Keratinocyte (primary cell): Measurements from ENCODE around the gene ZNF831. TPM values are rescaled to one million over a fixed set of nuclear protein-coding genes. Genes with fewer than 3 reads are reported as not detected.

Source experiments
- DNase-seq: peaks from one replicate; pipeline ENCODE4 v3.0.0-alpha.2; 2011; ENCODE audit warnings: low read depth, missing footprints, low spot score
- FAIRE-seq: peaks from 2 replicates; lab custom pipeline; 2011; peaks lifted over from hg19 to GRCh38; lab: Jason Lieb, UNC
- H2AFZ ChIP-seq: 2 replicates; pipeline ENCODE4 v1.6.0; 2012; ENCODE audit warnings: low read length, control low read depth, inconsistent platforms; ENCODE audit not compliant: control insufficient read depth
- H3K27ac ChIP-seq: 2 replicates; pipeline ENCODE4 v1.5.1; 2011; ENCODE audit warnings: low read length; ENCODE audit not compliant: control insufficient read depth, insufficient read depth
- H3K27me3 ChIP-seq: 3 replicates; pipeline ENCODE4 v1.6.0; 2011; ENCODE audit warnings: low read length; ENCODE audit not compliant: control insufficient read depth, insufficient read depth; ENCODE audit errors: extremely low read depth
- H3K36me3 ChIP-seq, 2 experiments: 2 replicates in 1 of 2; 3 replicates in 1 of 2; pipeline ENCODE4 v1.5.1; 2011; ENCODE audit warnings: low read length in 2 of 2, mild to moderate bottlenecking in 1 of 2; ENCODE audit not compliant: control insufficient read depth in 2 of 2, insufficient read depth in 2 of 2; ENCODE audit errors: extremely low read depth in 1 of 2
- H3K4me1 ChIP-seq: 3 replicates; pipeline ENCODE4 v1.5.1; 2011; ENCODE audit warnings: low read length; ENCODE audit not compliant: control insufficient read depth, insufficient read depth; ENCODE audit errors: extremely low read depth
- H3K4me2 ChIP-seq: 3 replicates; pipeline ENCODE4 v1.6.0; 2011; ENCODE audit warnings: low read depth, low read length; ENCODE audit not compliant: control insufficient read depth, insufficient read depth; ENCODE audit errors: extremely low read depth
- H3K4me3 ChIP-seq, 3 experiments: fragments of 200-600 bp in 1 of 3; sonication (generic) in 1 of 3; 2 replicates in 2 of 3; 3 replicates in 1 of 3; pipeline ENCODE4 v1.5.1; 2011 to 2016; ENCODE audit warnings: low read length in 3 of 3, mild to moderate bottlenecking in 3 of 3, control low read depth in 2 of 3, inconsistent platforms in 1 of 3, low read depth in 1 of 3, mixed read lengths in 1 of 3, mixed run types in 1 of 3, moderate library complexity in 1 of 3; ENCODE audit not compliant: control insufficient read depth in 2 of 3, insufficient read depth in 2 of 3; ENCODE audit errors: extremely low read depth in 1 of 3
- H3K79me2 ChIP-seq: 2 replicates; pipeline ENCODE4 v1.6.0; 2012; ENCODE audit warnings: low read length; ENCODE audit not compliant: control insufficient read depth, insufficient read depth
- H3K9ac ChIP-seq: 3 replicates; pipeline ENCODE4 v1.6.0; 2011; ENCODE audit warnings: low read length; ENCODE audit not compliant: control insufficient read depth, insufficient read depth; ENCODE audit errors: extremely low read depth
- H3K9me1 ChIP-seq: 3 replicates; pipeline ENCODE4 v1.6.0; 2011; ENCODE audit warnings: low read length; ENCODE audit not compliant: control insufficient read depth, insufficient read depth; ENCODE audit errors: extremely low read depth
- H3K9me3 ChIP-seq: 2 replicates; pipeline ENCODE4 v1.5.1; 2012; ENCODE audit warnings: low read depth, low read length; ENCODE audit not compliant: control insufficient read depth
- H4K20me1 ChIP-seq: 3 replicates; pipeline ENCODE4 v1.6.0; 2011; ENCODE audit warnings: low read length; ENCODE audit not compliant: control insufficient read depth, insufficient read depth; ENCODE audit errors: extremely low read depth
- EZH2 ChIP-seq: IDR thresholded peaks from one replicate; pipeline ENCODE4 v1.6.1; 2012; ENCODE audit warnings: inconsistent platforms, mild to moderate bottlenecking, low read length, moderate library complexity
- dilution Hi-C: fragments of 300-500 bp; cut with MboI; formaldehyde crosslinking; loops from one replicate; pipeline ENCODE4 v1.7.0; 2020; ENCODE audit warnings: low sequenced_read_pairs; ENCODE audit not compliant: extremely low pct_ligation_motif_present
- polyA plus RNA-seq, 5 experiments: library from polyadenylated mRNA; depleted of rRNA in 3 of 5; stranded (reverse) in 3 of 5; stranded (forward) in 1 of 5; unstranded in 1 of 5; fragments of >200 nt; gene quantifications; 1 replicate in 1 of 5; 2 replicates in 3 of 5; 3 replicates in 1 of 5; pipeline versions ENCODE4 v1.2.1 to v1.2.3, GENCODE V29; 2011 to 2012; ENCODE audit warnings: missing spikeins in 2 of 5, low read depth in 1 of 5, low replicate concordance in 1 of 5
- TF ChIP-seq, protein P1 (sequence below), 3 experiments: IDR thresholded peaks in 1 of 3; conservative IDR thresholded peaks in 1 of 3; optimal IDR thresholded peaks in 1 of 3; 2 replicates in 2 of 3; 3 replicates in 1 of 3; pipeline versions ENCODE3 to v1.5.1; 2011; ENCODE audit warnings: low read length in 3 of 3, mild to moderate bottlenecking in 3 of 3, moderate library complexity in 2 of 3, control low read depth in 1 of 3, inconsistent platforms in 1 of 3; ENCODE audit not compliant: insufficient read depth in 2 of 3; ENCODE audit errors: extremely low read depth in 1 of 3

The ZNF831 gene
- polyA plus RNA-seq, 1 donor (not counting 4 experiments of a cell fraction or from before 2014, with no cell fraction given): not detected

DNA sequence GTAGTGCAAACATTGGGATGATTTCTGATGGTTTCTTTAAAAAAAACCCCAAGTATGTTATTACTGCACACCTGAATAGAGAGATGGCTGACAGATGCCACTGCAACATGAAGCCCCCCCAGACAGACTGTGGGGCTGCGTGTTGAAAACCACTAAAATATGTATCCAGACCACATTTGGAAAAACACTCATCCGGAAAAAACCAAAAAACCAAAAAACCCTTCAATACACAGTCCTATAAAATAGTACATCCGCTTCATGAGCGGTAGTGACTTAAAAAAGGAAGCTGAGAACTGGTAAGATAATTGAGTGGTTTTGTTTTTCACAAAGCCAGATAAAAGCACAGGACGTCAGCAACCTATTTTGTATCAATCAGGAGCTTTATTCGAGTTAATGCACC is 89.7 kb downstream of the ZNF831 start:
- Histone ChIP-seq H3K4me2 (no peak overlapping the region), H3K9me1 (no peaks in the 10 kb centered on the region), H3K36me3 (no peaks in the 10 kb centered on the region), H3K4me1 (no peaks in the 10 kb centered on the region), H3K79me2 (no peaks in the 10 kb centered on the region), H3K27me3 (no peaks in the 10 kb centered on the region), H2AFZ (no peak overlapping the region), H3K27ac (no peak overlapping the region), H3K4me3 (no peak overlapping the region), H3K9me3 (no peaks in the 10 kb centered on the region), H4K20me1 (no peaks in the 10 kb centered on the region), H3K9ac (no peak overlapping the region)
- DNase-seq (no peak), FAIRE-seq (no peak)
- TF ChIP-seq, protein P1, sequence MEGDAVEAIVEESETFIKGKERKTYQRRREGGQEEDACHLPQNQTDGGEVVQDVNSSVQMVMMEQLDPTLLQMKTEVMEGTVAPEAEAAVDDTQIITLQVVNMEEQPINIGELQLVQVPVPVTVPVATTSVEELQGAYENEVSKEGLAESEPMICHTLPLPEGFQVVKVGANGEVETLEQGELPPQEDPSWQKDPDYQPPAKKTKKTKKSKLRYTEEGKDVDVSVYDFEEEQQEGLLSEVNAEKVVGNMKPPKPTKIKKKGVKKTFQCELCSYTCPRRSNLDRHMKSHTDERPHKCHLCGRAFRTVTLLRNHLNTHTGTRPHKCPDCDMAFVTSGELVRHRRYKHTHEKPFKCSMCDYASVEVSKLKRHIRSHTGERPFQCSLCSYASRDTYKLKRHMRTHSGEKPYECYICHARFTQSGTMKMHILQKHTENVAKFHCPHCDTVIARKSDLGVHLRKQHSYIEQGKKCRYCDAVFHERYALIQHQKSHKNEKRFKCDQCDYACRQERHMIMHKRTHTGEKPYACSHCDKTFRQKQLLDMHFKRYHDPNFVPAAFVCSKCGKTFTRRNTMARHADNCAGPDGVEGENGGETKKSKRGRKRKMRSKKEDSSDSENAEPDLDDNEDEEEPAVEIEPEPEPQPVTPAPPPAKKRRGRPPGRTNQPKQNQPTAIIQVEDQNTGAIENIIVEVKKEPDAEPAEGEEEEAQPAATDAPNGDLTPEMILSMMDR (optimal IDR thresholded peaks at IDR 0.05 in 1 of 3, IDR thresholded peaks at IDR 0.05 in 1 of 3, conservative IDR thresholded peaks at IDR 0.05 in 1 of 3; ENCODE audit: extremely low read depth in 1 of 3, insufficient read depth in 2 of 3, low read length in 3 of 3): no peak
- TF ChIP-seq EZH2: no peak
- dilution Hi-C loops: no loop called here

DNA sequence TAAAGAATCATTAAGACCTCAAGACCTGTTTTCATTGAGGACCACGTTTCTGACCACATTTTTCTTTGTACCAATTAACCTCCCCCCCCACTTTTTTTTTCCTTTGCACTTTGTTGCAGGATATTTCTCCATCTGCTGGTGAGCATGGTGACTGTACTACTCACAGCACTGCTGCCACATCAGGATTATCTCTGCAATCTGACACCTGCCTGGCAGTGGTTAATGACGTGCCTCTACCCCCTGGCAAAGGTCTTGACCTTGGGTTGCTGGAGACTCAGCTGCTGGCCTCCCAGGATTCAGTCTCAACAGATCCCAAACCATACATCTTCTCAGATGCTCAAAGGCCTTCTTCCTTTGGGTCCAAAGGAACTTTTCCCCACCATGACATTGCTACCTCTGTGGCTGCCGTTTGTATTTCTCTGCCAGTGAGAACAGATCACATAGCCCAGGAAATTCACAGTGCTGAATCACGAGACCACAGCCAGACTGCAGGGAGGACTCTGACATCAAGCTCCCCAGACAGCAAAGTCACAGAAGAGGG is 90.2 kb downstream of the ZNF831 start:
- no peaks in the 10 kb centered on the region for H3K36me3 ChIP-seq
- DNase-seq: no peak
- no peaks in the 10 kb centered on the region for H3K9me1 ChIP-seq
- H3K4me3 ChIP-seq: no peak overlapping the region
- no peaks in the 10 kb centered on the region for H3K9me3 ChIP-seq
- TF ChIP-seq, protein P1 (optimal IDR thresholded peaks at IDR 0.05 in 1 of 3, IDR thresholded peaks at IDR 0.05 in 1 of 3, conservative IDR thresholded peaks at IDR 0.05 in 1 of 3; ENCODE audit: extremely low read depth in 1 of 3, insufficient read depth in 2 of 3, low read length in 3 of 3): no peak
- no peak for TF ChIP-seq EZH2
- H3K4me2 ChIP-seq: no peak overlapping the region
- H3K79me2 ChIP-seq: no peaks in the 10 kb centered on the region
- no peaks in the 10 kb centered on the region for H3K4me1 ChIP-seq
- dilution Hi-C loops: no loop called here
- FAIRE-seq: no peak
- H4K20me1 ChIP-seq: no peaks in the 10 kb centered on the region
- H3K27ac ChIP-seq: no peak overlapping the region
- H2AFZ ChIP-seq: no peak overlapping the region
- no peak overlapping the region for H3K9ac ChIP-seq
- H3K27me3 ChIP-seq: no peaks in the 10 kb centered on the region
